ENCODE results near the gene SUSD4. TPM values are rescaled to one million over a fixed set of nuclear protein-coding genes. Genes with fewer than 3 reads are reported as not detected.

The SUSD4 gene
- polyA plus RNA-seq, 1 of the 3 experiments (the other 2 are of a cell fraction) = 0.31 TPM

- TF ChIP-seq CTCF (IDR thresholded peaks at IDR 0.05) (no peak), MEF2A (IDR thresholded peaks at IDR 0.05; ENCODE audit: borderline replicate concordance, low read depth) (no peak), ELF1 (IDR thresholded peaks at IDR 0.05) (no peak), GABPA (IDR thresholded peaks at IDR 0.05; ENCODE audit: low read depth) (no peak), SMC3 (IDR thresholded peaks at IDR 0.05; ENCODE audit: low read depth, low read length) (no peak), MXI1 (IDR thresholded peaks at IDR 0.05; ENCODE audit: low read depth, low read length) (no peak)
Measured at GRCh38 chr1:223209992-223210787, 153.8 kb downstream of the SUSD4 start (continued).

- TF ChIP-seq, protein P1, sequence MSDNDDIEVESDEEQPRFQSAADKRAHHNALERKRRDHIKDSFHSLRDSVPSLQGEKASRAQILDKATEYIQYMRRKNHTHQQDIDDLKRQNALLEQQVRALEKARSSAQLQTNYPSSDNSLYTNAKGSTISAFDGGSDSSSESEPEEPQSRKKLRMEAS (IDR thresholded peaks at IDR 0.05; ENCODE audit: low read depth) = no peak
- no peak for TF ChIP-seq GABPA (IDR thresholded peaks at IDR 0.05; ENCODE audit: low read depth)
- no peak for TF ChIP-seq SMC3 (IDR thresholded peaks at IDR 0.05; ENCODE audit: low read depth, low read length)
- TF ChIP-seq TCF12 (IDR thresholded peaks at IDR 0.05) = no peak
- TF ChIP-seq TEAD4 (IDR thresholded peaks at IDR 0.05; ENCODE audit: borderline replicate concordance, insufficient read depth) = no peak
- TF ChIP-seq POLR2AphosphoS5 (IDR thresholded peaks at IDR 0.05; ENCODE audit: low read depth, low read length) = no peak
- no peak for TF ChIP-seq TAF1 (IDR thresholded peaks at IDR 0.05; ENCODE audit: borderline replicate concordance, low read depth, low read length)
- TF ChIP-seq ELF1 (IDR thresholded peaks at IDR 0.05) = no peak
- no peak for TF ChIP-seq FOXM1 (IDR thresholded peaks at IDR 0.05; ENCODE audit: low read depth)
- TF ChIP-seq NRF1 (IDR thresholded peaks at IDR 0.05; ENCODE audit: low read depth, low read length) = no peak
- no peak for TF ChIP-seq NFIC (IDR thresholded peaks at IDR 0.05; ENCODE audit: borderline replicate concordance)
- 73% methylated on average over 7 of the region's 7 CpGs for WGBS (ENCODE audit: low lambda C conversion rate)
- Histone ChIP-seq H3K4me2 (no peak overlapping the region), H2AFZ (ENCODE audit: low read depth) (no peak overlapping the region), H3K36me3 (replicated peaks in 1 of 2; ENCODE audit: control insufficient read depth in 1 of 2, insufficient read depth in 2 of 2, low read length in 1 of 2) (no peaks in the 10 kb centered on the region), H3K4me3 (ENCODE audit: low read depth in 2 of 2, low read length in 1 of 2) (no peak overlapping the region), H3K9me2 (no peaks in the 10 kb centered on the region), H3K79me2 (ENCODE audit: insufficient read depth) (no peaks in the 10 kb centered on the region), H3K9ac (no peak overlapping the region), H3F3A (replicated peaks; ENCODE audit: insufficient read depth) (no peaks in the 10 kb centered on the region), H4K20me1 (ENCODE audit: insufficient read depth) (no peaks in the 10 kb centered on the region), H3K27me3 (ENCODE audit: insufficient read depth) (peaks cover 14% of the 10 kb centered on the region; the same call in 1 of the 2 replicates), H3K27ac (ENCODE audit: low read depth in 2 of 2, low read length in 1 of 2) (no peak overlapping the region), H3K9me3 (no peaks in the 10 kb centered on the region), H3K4me1 (ENCODE audit: control insufficient read depth in 1 of 2, insufficient read depth in 2 of 2, low read depth in 1 of 2, low read length in 1 of 2) (no peaks in the 10 kb centered on the region)
- ChIA-PET POLR2A (no interaction called here), CTCF (no interaction called here)
- no peak for DNase-seq
Measured at GRCh38 chr1:223209293-223209898, 154.6 kb downstream of the SUSD4 start.

Data from SK-N-SH (cell line).